Measurements from ENCODE around the gene THSD4. TPM values are rescaled to one million over a fixed set of nuclear protein-coding genes. Genes with fewer than 3 reads are reported as not detected.
A peak's percentile ranks its signal among the peaks of the same experiment; 100 is the strongest.
"Not testable (repeated sequence)": the region's sequence is repeated elsewhere in the genome, so short reads cannot be mapped to it uniquely, and the experiment has no call there.

THSD4 gene
- total RNA-seq, 1 donor from 2014 or later: 1.6 TPM

- FAIRE-seq: no peak
Measured at GRCh38 chr15:71654042-71654719, 538.9 kb downstream of the THSD4 start.

GRCh38 chr15:71654720-71655174 is 539.5 kb downstream of the THSD4 start:
- no peak for DNase-seq (ENCODE audit: low spot score in 2 of 2)
- FAIRE-seq: no peak

More at GRCh38 chr15:71654042-71654719, 538.9 kb downstream of the THSD4 start:
- DNase-seq (ENCODE audit: low spot score in 2 of 2): no peak

- DNase-seq (ENCODE audit: low spot score in 2 of 2) (no peak), FAIRE-seq (no peak)
Measured at GRCh38 chr15:71656425-71656824, 541.2 kb downstream of the THSD4 start.

GRCh38 chr15:71657141-71657540 is 541.9 kb downstream of the THSD4 start:
- FAIRE-seq: no peak
- no peak for DNase-seq (ENCODE audit: low spot score in 2 of 2)

- no peak for DNase-seq (ENCODE audit: low spot score in 2 of 2)
- FAIRE-seq: no peak
Measured at GRCh38 chr15:71658036-71658435, 542.8 kb downstream of the THSD4 start.

- FAIRE-seq (no peak), DNase-seq (ENCODE audit: low spot score in 2 of 2) (no peak)
Measured at GRCh38 chr15:71658827-71659729, 543.8 kb downstream of the THSD4 start.

GRCh38 chr15:71659730-71660067 is 544.4 kb downstream of the THSD4 start:
- DNase-seq (ENCODE audit: low spot score in 2 of 2): no peak
- no peak for FAIRE-seq

GRCh38 chr15:71660501-71660900 is 545.2 kb downstream of the THSD4 start:
- no peak for FAIRE-seq

GRCh38 chr15:71662306-71662705 is 547.0 kb downstream of the THSD4 start:
- no peak for DNase-seq (ENCODE audit: low spot score in 2 of 2)
- peak; percentile 8 for FAIRE-seq

More at GRCh38 chr15:71660501-71660900, 545.2 kb downstream of the THSD4 start:
- no peak for DNase-seq (ENCODE audit: low spot score in 2 of 2)

GRCh38 chr15:71664622-71665021 is 549.4 kb downstream of the THSD4 start:
- FAIRE-seq: no peak

GRCh38 chr15:71666763-71667620 is 551.7 kb downstream of the THSD4 start:
- no peak for FAIRE-seq
- no peak for DNase-seq (ENCODE audit: low spot score in 2 of 2)

More at GRCh38 chr15:71664622-71665021, 549.4 kb downstream of the THSD4 start:
- no peak for DNase-seq (ENCODE audit: low spot score in 2 of 2)

- FAIRE-seq: no peak
Measured at GRCh38 chr15:71669688-71670087, 554.4 kb downstream of the THSD4 start.

GRCh38 chr15:71670222-71670621 is 555.0 kb downstream of the THSD4 start:
- DNase-seq (ENCODE audit: low spot score in 2 of 2); FAIRE-seq: not testable (repeated sequence)

More at GRCh38 chr15:71669688-71670087, 554.4 kb downstream of the THSD4 start:
- DNase-seq (ENCODE audit: low spot score in 2 of 2): no peak

GRCh38 chr15:71674354-71674753 is 559.1 kb downstream of the THSD4 start:
- DNase-seq (ENCODE audit: low spot score in 2 of 2): no peak
- FAIRE-seq: no peak

GRCh38 chr15:71677352-71677751 is 562.1 kb downstream of the THSD4 start:
- FAIRE-seq (no peak), DNase-seq (ENCODE audit: low spot score in 2 of 2) (no peak)

GRCh38 chr15:71677766-71678165 is 562.5 kb downstream of the THSD4 start:
- FAIRE-seq (no peak), DNase-seq (ENCODE audit: low spot score in 2 of 2) (no peak)

- DNase-seq (ENCODE audit: low spot score in 2 of 2): no peak
- FAIRE-seq: no peak
Measured at GRCh38 chr15:71678191-71678590, 562.9 kb downstream of the THSD4 start.

GRCh38 chr15:71678605-71679004 is 563.3 kb downstream of the THSD4 start:
- no peak for DNase-seq (ENCODE audit: low spot score in 2 of 2)
- no peak for FAIRE-seq

- FAIRE-seq: no peak
- no peak for DNase-seq (ENCODE audit: low spot score in 2 of 2)
Measured at GRCh38 chr15:71679223-71679792, 564.0 kb downstream of the THSD4 start.

GRCh38 chr15:71679793-71680353 is 564.6 kb downstream of the THSD4 start:
- no peak for DNase-seq (ENCODE audit: low spot score in 2 of 2)
- FAIRE-seq: no peak
